ENCODE results near the gene OIP5. TPM values are rescaled to one million over a fixed set of nuclear protein-coding genes. Genes with fewer than 3 reads are reported as not detected.
"Not testable (repeated sequence)": the region's sequence is repeated elsewhere in the genome, so short reads cannot be mapped to it uniquely, and the experiment has no call there.

Gene OIP5
- total RNA-seq, 4 donors from 2014 or later, result 0.46 to 0.48 TPM; not detected in 2

GRCh38 chr15:41304149-41304770 is 28.1 kb downstream of the OIP5 start:
- ATAC-seq (ENCODE audit: low FRiP score) (no peak), DNase-seq (ENCODE audit: low spot score) (no peak)
- TF ChIP-seq CTCF (IDR thresholded peaks at IDR 0.05), result no peak

GRCh38 chr15:41301587-41301986 is 30.8 kb downstream of the OIP5 start:
- DNase-seq (ENCODE audit: low spot score) (no peak), ATAC-seq (ENCODE audit: low FRiP score) (no peak)
- TF ChIP-seq CTCF (IDR thresholded peaks at IDR 0.05), result no peak

- DNase-seq (ENCODE audit: low spot score); ATAC-seq (ENCODE audit: low FRiP score): not testable (repeated sequence)
These were observed 31.3 kb downstream of the OIP5 start for GRCh38 chr15:41301139-41301538.

GRCh38 chr15:41292521-41292920 is 39.9 kb downstream of the OIP5 start:
- ATAC-seq (ENCODE audit: low FRiP score) (no peak), DNase-seq (ENCODE audit: low spot score) (no peak)
- TF ChIP-seq CTCF (IDR thresholded peaks at IDR 0.05), result no peak

GRCh38 chr15:41291065-41291631 is 41.2 kb downstream of the OIP5 start:
- ATAC-seq (ENCODE audit: low FRiP score) (no peak), DNase-seq (ENCODE audit: low spot score) (no peak)
- no peak for TF ChIP-seq CTCF (IDR thresholded peaks at IDR 0.05)

GRCh38 chr15:41289953-41290352 is 42.4 kb downstream of the OIP5 start:
- no peak for ATAC-seq (ENCODE audit: low FRiP score)
- TF ChIP-seq CTCF (IDR thresholded peaks at IDR 0.05), result no peak
- no peak for DNase-seq (ENCODE audit: low spot score)

GRCh38 chr15:41288464-41288863 is 43.9 kb downstream of the OIP5 start:
- TF ChIP-seq CTCF (IDR thresholded peaks at IDR 0.05), result no peak
- DNase-seq (ENCODE audit: low spot score) (no peak), ATAC-seq (ENCODE audit: low FRiP score) (no peak)
